ENCODE measurements around the gene ZP4. TPM values are rescaled to one million over a fixed set of nuclear protein-coding genes. Genes with fewer than 3 reads are reported as not detected.

Gene ZP4
- total and polyA plus RNA-seq, 2 of the 8 experiments (the other 6 are each of a cell fraction or from before 2014, with no cell fraction given) = not detected

GRCh38 chr1:237861944-237862343 lies 28.8 kb downstream of the ZP4 start:
- no peak overlapping the region for H2BK5ac ChIP-seq (ENCODE audit: low read depth, low read length)
- no peak overlapping the region for H3K56ac ChIP-seq (replicated peaks; ENCODE audit: insufficient read length, low read depth, low read length)
- no peak overlapping the region for H3K4me2 ChIP-seq (ENCODE audit: insufficient read depth in 1 of 2, low read depth in 2 of 2, low read length in 2 of 2)
- H2BK120ac ChIP-seq (replicated peaks; ENCODE audit: low read depth, low read length) = no peak overlapping the region
- H2BK15ac ChIP-seq (ENCODE audit: low read length) = no peak overlapping the region
- no peaks in the 10 kb centered on the region for H3K79me2 ChIP-seq (ENCODE audit: control insufficient read depth in 1 of 2, insufficient read depth in 2 of 2, low read length in 2 of 2)
- H4K20me1 ChIP-seq (replicated peaks in 1 of 2; ENCODE audit: control insufficient read depth in 1 of 2, insufficient read depth in 2 of 2, low read length in 2 of 2) = no peaks in the 10 kb centered on the region
- peaks cover 0 to 9% (median 6%) of the 10 kb centered on the region in 4 experiments; a peak in 5 of 7 replicates for H3K4me1 ChIP-seq (replicated peaks in 1 of 4; ENCODE audit: control insufficient read depth in 3 of 4, insufficient read depth in 4 of 4, low read length in 3 of 4)
- H3K4me3 ChIP-seq (ENCODE audit: extremely low read depth in 1 of 4, insufficient read depth in 2 of 4, low read depth in 3 of 4, low read length in 4 of 4) = no peak overlapping the region
- H4K5ac ChIP-seq (ENCODE audit: insufficient read length, low read depth, low read length) = no peak overlapping the region
- H4K91ac ChIP-seq (replicated peaks; ENCODE audit: insufficient read length, low read length) = no peak overlapping the region
- H3K14ac ChIP-seq (ENCODE audit: insufficient read length) = no peak overlapping the region
- H2BK12ac ChIP-seq (ENCODE audit: low read depth, low read length) = no peak overlapping the region
- peaks cover 4 to 10% (median 8%) of the 10 kb centered on the region in 4 experiments for H3K27me3 ChIP-seq (replicated peaks in 1 of 4; ENCODE audit: control insufficient read depth in 3 of 4, extremely low read depth in 1 of 4, insufficient read depth in 3 of 4, low read length in 3 of 4)
- H2BK20ac ChIP-seq (ENCODE audit: low read length) = peak overlapping the region; percentile 10; the same call in 1 of the 2 replicates
- H3K4ac ChIP-seq (replicated peaks; ENCODE audit: insufficient read length, low read depth, low read length) = no peak overlapping the region
- H3K36me3 ChIP-seq (ENCODE audit: control insufficient read depth in 2 of 4, insufficient read depth in 4 of 4, low read length in 3 of 4) = no peaks in the 10 kb centered on the region
- H4K8ac ChIP-seq (ENCODE audit: extremely low read depth, insufficient read depth, low read length) = no peak overlapping the region
- no peaks in the 10 kb centered on the region for H3K9me3 ChIP-seq (ENCODE audit: insufficient read depth in 2 of 2, low read depth in 1 of 2, low read length in 1 of 2)
- H3K23ac ChIP-seq (ENCODE audit: insufficient read length) = no peak overlapping the region
- H3K27ac ChIP-seq (ENCODE audit: low read depth, low read length) = no peak overlapping the region
- H2AK5ac ChIP-seq (ENCODE audit: low read depth, low read length) = no peak overlapping the region
- H2AFZ ChIP-seq (ENCODE audit: low read length) = no peak overlapping the region
- POLR2A ChIA-PET (ENCODE audit: partially characterized antibody) = no interaction called here
- FAIRE-seq (no peak), DNase-seq (ENCODE audit: low read depth in 1 of 2, low spot score in 2 of 2) (no peak)
- no peak overlapping the region for H3K9ac ChIP-seq (replicated peaks in 1 of 4; ENCODE audit: extremely low read depth in 1 of 4, low read depth in 3 of 4, low read length in 3 of 4)
- H3K79me1 ChIP-seq (ENCODE audit: low read depth, low read length) = no peaks in the 10 kb centered on the region
- 89% methylated on average over 8 of the region's 8 CpGs; no CpG with 5 or more reads in 1 of the 2 experiments for WGBS, 2 experiments (ENCODE audit: extremely low coverage in 1 of 2, insufficient coverage in 1 of 2, insufficient read length in 1 of 2, insufficient replicate concordance in 2 of 2, low coverage in 1 of 2, low lambda C conversion rate in 2 of 2, missing lambda C conversion rate in 1 of 2)
- no peak overlapping the region for H3K18ac ChIP-seq (ENCODE audit: extremely low read depth, low read length)
- CTCF ChIA-PET (ENCODE audit: partially characterized antibody) = interaction anchor here (0.9 to 6.1 kb wide), 4 partner anchors 9 to 1091 kb away, joined by 3 to 90 read pairs (median 50); no protein-coding TSS in a partner anchor
- H3K23me2 ChIP-seq (ENCODE audit: low read depth, low read length) = no peaks in the 10 kb centered on the region
- no peak for TF ChIP-seq MAFK (IDR thresholded peaks at IDR 0.05; ENCODE audit: low read depth, low read length)
- TF ChIP-seq SIX5 (IDR thresholded peaks at IDR 0.05; ENCODE audit: low read depth, low read length) = no peak
- TF ChIP-seq CBX5 (IDR thresholded peaks at IDR 0.05; ENCODE audit: low read depth, low read length) = no peak
